GM21515 (cell line): Measurements from ENCODE around the gene ZC3H10.
"Not testable (repeated sequence)": the region's sequence is repeated elsewhere in the genome, so short reads cannot be mapped to it uniquely, and the experiment has no call there.

ENCODE experiments used
- ATAC-seq: cut with Tn5 transposase; IDR thresholded peaks from one replicate; pipeline ENCODE4 v1.9.1; 2021; ENCODE audit not compliant: unreplicated experiment

Gene ZC3H10

DNA sequence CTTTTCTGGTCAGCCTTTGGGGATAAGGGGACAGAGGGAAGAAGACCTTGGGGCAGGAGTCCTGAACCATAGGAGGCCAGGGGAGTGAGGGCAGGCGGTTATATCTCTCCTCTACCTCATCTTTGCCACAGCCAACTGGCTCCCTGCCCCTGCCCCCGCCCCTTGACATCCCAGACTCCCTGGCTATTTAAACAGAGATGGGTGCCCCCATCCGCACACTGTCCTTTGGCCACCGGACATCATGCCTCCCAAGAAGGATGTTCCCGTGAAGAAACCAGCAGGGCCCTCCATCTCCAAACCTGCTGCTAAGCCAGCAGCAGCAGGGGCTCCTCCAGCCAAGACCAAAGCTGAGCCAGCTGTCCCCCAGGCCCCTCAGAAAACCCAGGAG, 35.6 kb downstream of the ZC3H10 start:
- ATAC-seq: no peak

DNA sequence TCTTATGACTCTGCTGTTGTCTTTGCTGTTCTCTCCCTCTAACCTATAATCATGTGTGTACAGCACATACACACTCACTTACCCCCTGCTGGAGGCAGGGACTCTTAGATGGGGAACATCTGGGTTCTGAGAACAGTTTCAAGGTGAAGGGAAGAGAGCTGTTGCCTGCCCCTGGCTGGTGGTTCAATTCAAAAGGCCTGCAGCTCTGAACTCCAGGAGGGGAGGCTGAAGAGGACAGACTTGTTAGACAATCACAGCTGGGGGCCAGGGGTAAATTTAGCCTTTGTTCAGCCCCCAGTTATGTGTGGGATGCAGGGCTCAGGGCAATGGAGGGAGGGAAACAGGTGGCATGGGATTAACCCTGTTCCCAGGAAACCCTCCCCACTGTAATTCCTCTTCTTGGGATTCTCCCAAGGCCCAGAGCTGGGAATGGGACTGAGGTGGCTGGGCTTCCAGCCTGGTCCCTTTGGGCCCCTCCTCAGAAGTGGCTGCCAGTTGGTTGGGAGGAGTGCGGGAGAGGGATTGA, 36.2 kb downstream of the ZC3H10 start:
- ATAC-seq: no peak

GRCh38 chr12:56154818-56155217, 36.8 kb downstream of the ZC3H10 start:
- no peak for ATAC-seq

DNA sequence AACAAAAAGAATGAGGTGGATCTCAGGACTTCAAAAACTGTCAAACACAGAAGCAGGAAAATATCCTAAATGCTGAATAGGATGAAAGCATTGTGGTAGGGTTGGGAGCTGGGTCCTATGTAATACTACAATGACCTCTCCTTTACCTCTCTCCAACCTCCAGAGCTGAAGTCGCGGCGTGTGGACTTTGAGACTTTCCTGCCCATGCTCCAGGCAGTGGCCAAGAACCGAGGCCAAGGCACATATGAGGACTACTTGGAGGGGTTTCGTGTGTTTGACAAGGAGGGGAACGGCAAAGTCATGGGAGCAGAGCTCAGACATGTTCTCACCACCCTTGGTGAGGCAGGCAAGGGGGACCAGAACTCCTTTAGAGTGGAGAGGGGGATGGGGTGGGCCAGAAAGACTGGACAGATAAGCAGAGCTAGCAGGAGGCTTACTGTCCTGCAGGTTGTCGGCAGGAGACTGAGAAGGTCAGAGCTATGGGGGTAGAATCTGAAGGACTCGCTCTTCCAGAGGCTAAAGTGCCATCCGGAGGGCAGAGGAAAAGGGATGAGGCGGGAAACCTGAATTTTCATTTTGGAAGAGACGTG, 37.3 kb downstream of the ZC3H10 start:
- ATAC-seq: no peak

- not testable (repeated sequence) for ATAC-seq
These were observed 38.6 kb downstream of the ZC3H10 start for GRCh38 chr12:56156464-56157200.

- ATAC-seq: peak; percentile 33
These were observed 39.3 kb downstream of the ZC3H10 start for GRCh38 chr12:56157201-56158028.

DNA sequence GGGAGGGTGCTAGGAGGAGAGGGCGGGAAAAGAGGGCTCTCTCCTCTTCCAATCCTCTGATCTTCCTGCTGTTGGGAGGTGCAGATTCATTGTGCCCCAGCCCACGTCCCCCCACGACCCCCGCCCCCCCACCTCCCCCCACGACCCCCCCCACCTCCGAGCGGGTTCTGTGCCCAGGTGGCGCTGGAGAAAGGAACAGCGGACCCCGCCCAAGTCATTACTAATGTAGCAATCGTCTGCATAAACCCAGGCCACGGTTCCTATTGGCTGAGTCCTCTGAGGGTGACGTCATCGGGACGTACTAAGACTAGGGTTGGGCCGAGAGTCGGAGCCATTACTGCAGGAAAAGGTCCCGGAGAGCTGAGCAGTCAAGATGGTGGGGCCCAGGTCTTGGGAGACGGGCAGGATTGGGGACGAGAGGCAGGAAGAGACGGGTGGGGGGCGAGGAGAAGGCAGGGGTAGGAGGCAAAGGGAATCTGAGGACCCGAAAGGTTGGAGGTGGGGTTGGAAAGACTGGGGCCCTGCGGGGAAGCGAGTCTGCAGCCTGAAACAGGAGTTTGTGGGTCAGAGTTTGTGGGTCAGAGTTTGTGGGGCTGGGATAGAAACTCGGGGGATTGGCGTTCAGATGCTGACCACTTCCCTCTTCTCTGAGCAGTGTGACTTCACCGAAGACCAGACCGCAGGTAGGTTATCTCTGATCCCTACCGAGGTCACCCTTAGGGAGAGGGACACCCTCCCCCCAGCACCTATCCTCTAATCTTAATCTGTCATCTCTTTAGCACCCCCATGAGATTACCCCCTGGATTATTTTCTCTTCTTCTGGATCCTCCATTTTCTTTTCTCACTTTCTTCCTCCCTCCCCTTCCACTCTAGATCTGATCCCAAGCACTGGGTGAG, 40.2 kb downstream of the ZC3H10 start, which contains the start of gene MYL6:
TSS of gene MYL6 (plus strand) at position 331 of the 897 bp plus-strand sequence. CDS start at position 374, 43 bp downstream.
- ATAC-seq: peak; percentile 70

DNA sequence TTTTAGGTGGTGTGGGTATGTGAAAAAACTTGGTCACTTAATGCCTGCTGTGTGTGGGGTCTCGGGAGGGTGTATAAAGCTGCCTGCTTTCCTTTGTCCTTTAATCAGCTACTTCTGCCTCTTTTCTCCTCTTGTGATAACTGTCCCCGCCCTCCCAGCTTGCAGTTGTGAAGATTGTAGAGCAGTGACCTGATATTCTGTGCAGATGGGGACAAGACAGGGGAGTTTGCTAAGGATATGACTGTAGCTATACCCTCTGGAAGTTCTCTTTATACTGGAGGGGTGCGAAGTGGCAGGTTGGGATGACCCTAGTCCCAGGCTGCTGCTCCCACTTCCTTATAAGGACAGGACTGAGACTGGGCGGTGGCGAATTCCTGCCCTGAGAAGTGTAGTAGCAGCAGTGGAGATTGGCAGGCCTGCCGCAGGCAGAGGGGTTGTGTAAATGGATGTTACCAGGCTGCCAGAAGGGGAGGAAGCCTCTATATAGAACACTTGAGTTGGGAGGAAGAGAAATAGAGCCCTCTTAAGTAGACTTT, 40.9 kb downstream of the ZC3H10 start:
- no peak for ATAC-seq

GRCh38 chr12:56159482-56160192, 41.6 kb downstream of the ZC3H10 start:
- no peak for ATAC-seq

DNA sequence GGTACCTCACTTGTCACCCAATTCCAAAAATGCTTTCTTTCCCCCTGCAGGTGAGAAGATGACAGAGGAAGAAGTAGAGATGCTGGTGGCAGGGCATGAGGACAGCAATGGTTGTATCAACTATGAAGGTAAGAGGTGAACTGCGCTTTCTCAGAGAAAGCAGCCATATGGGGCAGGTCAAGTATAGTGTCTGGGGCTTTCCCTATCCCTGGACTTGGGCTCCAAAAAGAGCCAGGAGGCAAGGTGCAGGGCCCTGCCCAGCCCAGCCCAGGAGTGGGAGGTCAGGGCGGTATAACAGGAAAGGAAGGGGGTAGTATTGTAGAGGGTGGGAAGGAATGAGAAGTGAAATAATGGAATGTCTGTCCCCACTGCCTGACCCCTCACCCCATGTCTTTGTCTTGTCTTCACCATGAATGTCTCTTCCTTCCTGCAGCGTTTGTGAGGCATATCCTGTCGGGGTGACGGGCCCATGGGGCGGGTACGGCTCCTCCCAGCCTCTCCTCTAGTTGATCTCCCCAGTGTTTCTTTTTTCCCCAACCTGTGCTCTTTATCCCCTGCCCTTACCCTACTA, 42.2 kb downstream of the ZC3H10 start:
- ATAC-seq: no peak

DNA sequence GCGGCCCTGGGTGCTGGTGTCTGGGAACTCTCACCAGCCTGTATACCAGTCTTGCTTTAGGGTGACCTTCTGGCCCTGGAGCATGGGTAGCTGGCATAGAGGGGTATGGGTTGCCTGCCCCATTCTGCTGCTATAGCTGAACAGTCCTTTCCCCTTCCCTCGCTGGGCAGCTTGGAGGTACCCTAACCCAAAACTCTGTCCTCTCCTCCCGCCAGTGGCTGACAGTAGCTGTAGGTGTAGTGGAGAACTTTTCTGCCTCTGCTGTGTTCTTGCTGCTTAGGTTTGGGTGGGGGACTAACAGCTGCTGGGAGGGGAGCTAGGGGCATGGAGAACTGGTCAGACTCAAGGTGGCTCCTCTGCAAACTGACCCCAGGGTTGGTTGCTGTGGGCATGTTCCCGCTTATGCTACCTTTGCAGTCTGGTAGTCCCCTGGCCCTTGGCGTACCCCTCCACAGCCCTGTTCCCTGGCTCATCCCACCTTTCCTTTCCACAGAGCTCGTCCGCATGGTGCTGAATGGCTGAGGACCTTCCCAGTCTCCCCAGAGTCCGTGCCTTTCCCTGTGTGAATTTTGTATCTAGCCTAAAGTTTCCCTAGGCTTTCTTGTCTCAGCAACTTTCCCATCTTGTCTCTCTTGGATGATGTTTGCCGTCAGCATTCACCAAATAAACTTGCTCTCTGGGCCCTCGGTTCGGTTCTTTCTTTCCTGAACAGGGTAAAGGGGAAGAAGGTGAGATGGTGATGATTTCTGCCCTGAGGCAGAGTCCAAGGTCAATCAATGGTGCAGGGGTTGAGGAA, 43.0 kb downstream of the ZC3H10 start:
- ATAC-seq: no peak

DNA sequence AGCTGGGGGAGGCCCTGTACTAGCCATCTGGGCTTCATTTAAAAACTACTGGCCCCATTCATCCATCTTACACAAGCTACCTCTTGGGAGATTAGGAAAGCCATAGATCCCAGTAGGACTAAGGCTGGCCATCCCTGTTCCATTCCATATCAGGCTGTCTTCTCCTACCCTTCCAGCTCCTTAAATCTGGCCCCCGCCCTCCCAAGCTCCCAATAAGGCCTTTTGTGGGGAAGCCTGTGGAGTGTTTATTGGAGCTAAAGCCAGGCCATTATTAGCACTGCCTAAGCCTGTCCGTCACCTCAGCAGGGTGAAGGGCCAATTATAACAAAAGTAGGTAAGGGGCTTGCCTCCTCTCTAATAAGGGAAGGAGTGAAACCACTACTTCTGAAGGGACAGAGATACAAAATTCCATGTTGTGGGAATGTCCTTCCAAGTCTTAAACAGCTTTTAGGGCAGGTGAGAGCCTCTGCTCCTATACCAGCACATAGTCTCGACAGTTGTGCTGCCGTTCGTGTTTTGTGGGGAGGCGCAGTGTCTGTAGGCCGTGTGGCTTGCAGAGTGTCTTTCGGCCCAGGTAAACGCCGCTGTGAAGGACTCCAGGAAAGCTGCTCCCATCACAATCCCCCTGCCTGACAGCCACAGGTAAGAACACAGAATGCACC, 43.8 kb downstream of the ZC3H10 start:
- no peak for ATAC-seq

DNA sequence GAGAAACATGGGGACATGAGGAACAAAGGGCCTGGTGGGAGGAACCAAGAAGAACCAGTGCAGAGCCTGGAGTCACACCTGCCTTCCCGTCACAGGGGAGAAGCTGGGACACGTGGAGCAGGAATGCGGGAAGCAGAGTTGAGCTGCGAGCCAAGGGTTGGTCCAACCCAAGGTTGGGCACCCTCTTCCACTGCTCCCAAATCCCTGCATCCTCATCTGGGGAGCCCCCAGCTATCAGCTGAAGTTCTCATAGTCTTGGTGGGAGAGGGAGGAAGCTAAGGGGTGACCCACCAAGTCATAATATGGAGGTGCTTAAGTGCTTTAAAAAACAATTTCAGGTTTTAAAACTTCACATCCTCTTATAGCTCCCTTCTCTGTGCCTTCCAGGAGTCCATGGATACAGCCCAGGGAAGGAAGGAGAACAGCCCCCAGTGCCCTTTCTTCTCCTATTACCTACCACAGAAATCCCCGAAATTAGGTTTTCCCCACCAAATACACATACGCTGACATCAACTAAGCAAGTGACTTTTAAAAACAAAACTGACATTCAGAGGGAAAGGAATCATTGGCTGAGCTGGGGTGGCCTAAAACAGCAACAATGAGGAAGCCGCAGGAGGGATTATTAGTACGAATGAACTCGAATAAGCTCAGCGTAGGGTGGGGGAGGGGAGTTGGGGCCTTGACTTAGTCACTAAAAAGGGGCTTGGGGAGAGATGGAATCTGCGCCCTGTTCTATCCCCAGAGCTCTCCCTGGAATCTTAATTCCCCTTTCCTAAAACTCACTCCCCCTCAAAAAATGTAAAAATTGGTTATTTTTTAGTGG, 44.6 kb downstream of the ZC3H10 start:
- ATAC-seq: no peak

GRCh38 chr12:56163533-56164344, 45.7 kb downstream of the ZC3H10 start:
- no peak for ATAC-seq

- ATAC-seq: no peak
These were observed 46.3 kb downstream of the ZC3H10 start for GRCh38 chr12:56164345-56164729.

- no peak for ATAC-seq
These were observed 47.3 kb downstream of the ZC3H10 start for GRCh38 chr12:56165369-56165768.
